ENCODE data around the gene KIAA1328.

GRCh38 chr18:36843199-36843598 lies 14.3 kb downstream of the KIAA1328 start:
- TF ChIP-seq POLR2A (IDR thresholded peaks at IDR 0.05) (no peak), CTCF (IDR thresholded peaks at IDR 0.05) (no peak), POLR2AphosphoS5 (IDR thresholded peaks at IDR 0.05) (no peak)
